GM12872 (cell line): ENCODE data around the gene CCDC57.

Source experiments
- TF ChIP-seq, protein P1 (sequence below): IDR thresholded peaks from 3 replicates; pipeline ENCODE4 v1.5.1; 2011; ENCODE audit warnings: low read depth, mild to moderate bottlenecking, low read length, moderate library complexity; ENCODE audit not compliant: insufficient read depth

Gene CCDC57

DNA sequence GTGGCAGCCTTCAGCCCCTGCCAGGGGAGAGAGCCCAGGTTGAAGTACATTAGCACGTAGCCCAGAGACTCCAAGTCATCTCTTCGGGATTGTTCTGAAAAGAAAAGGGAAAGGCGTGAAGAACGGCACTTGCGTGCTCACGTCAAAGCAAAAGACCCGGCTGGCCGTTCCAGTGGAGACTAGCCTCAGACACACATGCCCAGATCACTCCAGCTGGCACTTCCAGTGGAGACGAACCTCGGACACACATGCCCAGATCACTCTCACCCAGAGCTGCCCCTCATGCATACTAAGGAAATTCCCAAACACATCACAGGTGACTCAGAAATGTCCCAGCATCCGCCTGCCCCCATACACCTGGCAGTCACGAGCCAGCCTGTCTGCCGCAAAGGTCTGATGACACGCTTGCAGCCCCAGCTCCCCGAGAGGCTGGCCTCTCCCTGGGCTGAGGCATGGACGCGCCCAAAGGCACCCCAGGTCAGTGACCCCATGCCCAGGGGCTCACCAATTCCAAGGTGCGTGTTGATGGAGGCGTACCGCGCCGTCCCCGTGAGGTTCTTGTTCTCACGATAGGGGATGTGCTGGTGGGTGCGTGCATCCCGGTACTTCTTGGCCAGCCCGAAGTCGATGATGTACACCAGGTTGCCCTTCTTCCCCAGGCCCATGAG, 40.0 kb upstream of the CCDC57 start:
- TF ChIP-seq, protein P1, sequence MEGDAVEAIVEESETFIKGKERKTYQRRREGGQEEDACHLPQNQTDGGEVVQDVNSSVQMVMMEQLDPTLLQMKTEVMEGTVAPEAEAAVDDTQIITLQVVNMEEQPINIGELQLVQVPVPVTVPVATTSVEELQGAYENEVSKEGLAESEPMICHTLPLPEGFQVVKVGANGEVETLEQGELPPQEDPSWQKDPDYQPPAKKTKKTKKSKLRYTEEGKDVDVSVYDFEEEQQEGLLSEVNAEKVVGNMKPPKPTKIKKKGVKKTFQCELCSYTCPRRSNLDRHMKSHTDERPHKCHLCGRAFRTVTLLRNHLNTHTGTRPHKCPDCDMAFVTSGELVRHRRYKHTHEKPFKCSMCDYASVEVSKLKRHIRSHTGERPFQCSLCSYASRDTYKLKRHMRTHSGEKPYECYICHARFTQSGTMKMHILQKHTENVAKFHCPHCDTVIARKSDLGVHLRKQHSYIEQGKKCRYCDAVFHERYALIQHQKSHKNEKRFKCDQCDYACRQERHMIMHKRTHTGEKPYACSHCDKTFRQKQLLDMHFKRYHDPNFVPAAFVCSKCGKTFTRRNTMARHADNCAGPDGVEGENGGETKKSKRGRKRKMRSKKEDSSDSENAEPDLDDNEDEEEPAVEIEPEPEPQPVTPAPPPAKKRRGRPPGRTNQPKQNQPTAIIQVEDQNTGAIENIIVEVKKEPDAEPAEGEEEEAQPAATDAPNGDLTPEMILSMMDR, result no peak

GRCh38 chr17:82250868-82251500, 38.3 kb upstream of the CCDC57 start:
- TF ChIP-seq, protein P1, result no peak

DNA sequence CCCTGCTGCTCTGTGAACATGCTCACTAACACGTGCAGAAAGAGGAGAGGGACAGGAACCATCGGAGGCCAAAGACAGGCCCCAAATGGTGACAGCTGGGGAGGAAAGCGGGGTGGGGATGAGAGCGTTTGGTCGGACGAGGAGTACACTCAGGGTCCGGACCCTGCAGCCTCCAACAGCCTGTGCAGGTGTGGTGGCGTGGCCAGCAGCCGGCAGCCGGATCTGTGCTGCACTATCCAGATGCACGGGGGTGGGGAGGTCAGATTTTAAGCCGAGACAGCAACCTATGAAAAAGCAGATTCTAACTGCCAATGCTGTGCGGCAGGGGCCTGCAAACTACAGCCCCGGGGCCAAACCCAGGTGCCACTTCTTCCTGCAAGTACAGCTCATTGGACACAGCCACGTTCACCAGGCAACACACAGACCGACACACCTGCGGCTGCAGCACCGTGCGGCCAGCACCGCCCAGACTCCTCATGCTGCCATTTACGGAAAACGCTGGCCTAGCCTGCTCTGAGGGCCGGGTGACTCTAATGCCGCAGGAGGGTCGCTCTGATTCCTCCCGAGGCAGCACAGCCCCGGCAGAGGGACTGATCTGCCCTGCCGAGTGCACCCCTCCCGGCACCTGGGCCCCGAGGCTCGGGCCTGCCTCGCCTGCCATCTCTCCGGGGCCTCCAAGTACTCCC, 37.4 kb upstream of the CCDC57 start:
- TF ChIP-seq, protein P1, result no peak

DNA sequence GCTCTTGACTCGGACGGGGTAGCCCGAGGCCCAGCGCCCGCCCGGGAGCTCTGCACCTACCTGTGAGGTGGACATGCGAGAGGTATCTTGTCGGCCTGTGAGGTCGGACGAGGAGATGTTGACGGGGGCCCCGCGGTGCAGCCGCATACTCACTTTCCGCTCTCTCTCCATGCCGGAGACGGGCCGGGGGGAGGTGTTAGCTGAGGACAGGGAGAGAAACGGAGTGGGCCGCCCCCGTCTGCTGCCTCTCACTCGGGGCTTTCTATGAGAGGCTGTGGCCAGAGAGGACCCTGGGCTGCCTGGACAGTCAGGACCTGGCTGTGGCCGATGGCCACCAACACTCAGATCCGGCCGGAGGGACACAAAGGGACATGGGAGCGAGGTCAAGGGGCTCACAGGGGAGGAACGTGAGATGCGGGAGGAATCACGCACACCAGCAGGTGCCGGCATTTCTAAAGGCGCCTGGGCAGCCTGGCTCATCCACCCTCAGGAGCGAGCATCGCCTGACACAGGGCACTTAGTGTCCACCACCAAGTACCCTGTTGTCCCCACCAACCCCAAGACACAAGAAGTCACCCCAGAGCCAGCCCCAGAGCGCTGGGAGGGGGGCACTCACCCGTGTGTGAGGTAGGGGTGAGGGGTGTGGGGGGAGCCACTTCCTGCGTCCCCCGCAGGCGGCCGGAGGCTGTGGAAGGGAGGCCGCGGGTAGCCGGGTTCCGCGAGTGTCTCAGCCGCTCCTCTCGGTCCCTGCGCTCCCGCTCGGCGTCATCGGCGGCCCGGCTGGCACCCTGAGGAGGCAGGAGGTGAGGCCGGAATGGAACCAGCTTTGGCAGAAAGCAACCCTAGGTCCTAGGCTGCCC, 36.4 kb upstream of the CCDC57 start:
- TF ChIP-seq, protein P1, result no peak

DNA sequence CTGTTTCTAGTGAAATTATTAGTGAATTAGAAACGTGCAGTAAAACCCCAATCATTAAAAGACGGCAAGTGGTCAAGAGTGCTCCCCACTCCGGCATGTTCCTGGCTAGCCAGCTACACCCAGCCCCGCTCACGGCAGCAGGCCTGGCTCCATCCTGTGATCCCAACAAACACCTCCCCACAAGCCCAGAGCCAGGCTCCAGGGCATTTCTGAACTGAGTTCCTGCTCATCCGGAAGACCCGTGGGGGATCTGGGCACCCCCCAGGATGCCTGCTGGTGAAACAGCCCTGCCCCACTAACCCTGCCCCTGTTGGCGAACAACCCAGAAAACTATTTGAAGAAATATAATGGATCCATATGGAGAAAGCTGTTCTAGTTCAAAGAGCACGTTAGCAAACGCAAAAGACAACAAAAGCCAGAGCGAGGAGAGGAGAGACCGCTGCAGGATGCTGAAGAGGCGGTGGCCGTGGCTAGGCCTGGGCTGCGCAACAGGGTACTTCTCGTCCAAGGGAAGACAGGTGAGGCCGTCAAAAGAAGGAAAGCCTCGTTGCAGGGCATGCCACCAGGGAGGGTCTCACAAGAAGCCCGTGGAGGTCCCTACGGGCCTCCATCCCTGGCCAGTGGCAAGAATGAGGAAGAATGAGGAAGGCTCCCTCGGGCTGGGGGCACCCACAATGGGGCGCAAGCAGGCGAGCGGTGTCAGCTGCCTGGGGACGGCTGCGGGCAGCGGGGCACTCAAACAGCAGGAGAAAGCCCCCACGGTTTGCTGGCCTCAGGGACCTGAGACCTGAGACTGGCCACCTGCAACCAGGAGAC, 35.4 kb upstream of the CCDC57 start:
- TF ChIP-seq, protein P1, result no peak

GRCh38 chr17:82247182-82247823, 34.7 kb upstream of the CCDC57 start:
- TF ChIP-seq, protein P1, result no peak
